HepG2 (cell line): ENCODE data around the gene SND1. TPM values are rescaled to one million over a fixed set of nuclear protein-coding genes. Genes with fewer than 3 reads are reported as not detected.

Experiments used
- ATAC-seq: fragments of 200-7000 bp; cut with Tn5 transposase; 3 replicates; pipeline ENCODE4 v1.9.1; 2020; ENCODE audit warnings: mild to moderate bottlenecking, moderate library complexity
- BruUV-seq: library from RNA; stranded (reverse); fragments of 400-500 nt; replicated peaks from 2 replicates; lab custom pipeline; 2021; lab: Mats Ljungman, UMichigan
- CTCF ChIA-PET: fragments of 300-600 bp; formaldehyde crosslinking; extraction: SDS; loops from one replicate; lab custom pipeline; 2021; ENCODE audit warnings: low total read pairs, inconsistent platforms, low intra/inter-chr PET ratio; lab: Yijun Ruan, JAX
- POLR2A ChIA-PET: fragments of 350-600 bp; sonication (Branson Sonifier 250); formaldehyde crosslinking; loops from one replicate; lab custom pipeline; 2020; ENCODE audit warnings: antibody characterized with exemption, inconsistent platforms; lab: Yijun Ruan, JAX
- DNase-seq: peaks from one replicate; pipeline ENCODE4 v3.0.0-alpha.2; 2015; ENCODE audit warnings: low spot score
- FAIRE-seq: peaks from 3 replicates; lab custom pipeline; 2011; peaks lifted over from hg19 to GRCh38; lab: Jason Lieb, UNC
- H2AFZ ChIP-seq: one replicate; pipeline ENCODE4 v1.6.1; 2011; ENCODE audit warnings: low read length, inconsistent platforms
- H3K27ac ChIP-seq: fragments of 300-600 bp; 3 replicates; pipeline ENCODE4 v1.8.0; 2011; ENCODE audit warnings: mixed run types, mild to moderate bottlenecking, mixed read lengths, low read length, inconsistent platforms; ENCODE audit not compliant: insufficient read depth; ENCODE audit errors: extremely low read length
- H3K27me3 ChIP-seq, 2 experiments: fragments of 200-600 bp in 1 of 2; 2 replicates in 1 of 2; 3 replicates in 1 of 2; pipeline versions ENCODE4 v1.6.0 to v1.8.0; 2011; ENCODE audit warnings: low read length in 2 of 2, mild to moderate bottlenecking in 2 of 2, moderate library complexity in 2 of 2, inconsistent platforms in 1 of 2; ENCODE audit not compliant: insufficient read depth in 2 of 2, control insufficient read depth in 1 of 2
- H3K36me3 ChIP-seq, 2 experiments: fragments of 200-600 bp in 1 of 2; replicated peaks in 1 of 2; 2 replicates in 1 of 2; 3 replicates in 1 of 2; pipeline versions ENCODE4 v1.5.1 to v1.8.0; 2011; ENCODE audit warnings: low read length in 2 of 2, inconsistent platforms in 1 of 2; ENCODE audit not compliant: insufficient read depth in 2 of 2, control insufficient read depth in 1 of 2
- H3K4me1 ChIP-seq: 2 replicates; pipeline ENCODE4 v1.5.1; 2012; ENCODE audit warnings: low read length, inconsistent platforms; ENCODE audit not compliant: insufficient read depth
- H3K4me2 ChIP-seq: 2 replicates; pipeline ENCODE4 v1.6.0; 2011; ENCODE audit warnings: low read depth, low read length, inconsistent platforms
- H3K4me3 ChIP-seq, 3 experiments: fragments of 200-600 bp in 1 of 3; sonication (generic), shearing (Covaris generic) in 1 of 3; replicated peaks in 1 of 3; 2 replicates each; pipeline ENCODE4 v1.5.1; 2011 to 2016; ENCODE audit warnings: low read length in 3 of 3, inconsistent platforms in 2 of 3, low read depth in 2 of 3, mild to moderate bottlenecking in 2 of 3, control low read depth in 1 of 3, mixed read lengths in 1 of 3; ENCODE audit not compliant: insufficient read depth in 1 of 3
- H3K79me2 ChIP-seq: one replicate; pipeline ENCODE4 v1.6.1; 2011; ENCODE audit warnings: low read length, inconsistent platforms; ENCODE audit not compliant: insufficient read depth
- H3K9ac ChIP-seq: 2 replicates; pipeline ENCODE4 v1.6.0; 2011; ENCODE audit warnings: mild to moderate bottlenecking, low read depth, low read length, inconsistent platforms; ENCODE audit not compliant: insufficient read depth
- H3K9me3 ChIP-seq: 2 replicates; pipeline ENCODE4 v1.5.1; 2012; ENCODE audit warnings: mild to moderate bottlenecking, low read length
- H4K20me1 ChIP-seq: 2 replicates; pipeline ENCODE4 v1.6.0; 2011; ENCODE audit warnings: inconsistent platforms, mild to moderate bottlenecking, low read length, moderate library complexity; ENCODE audit not compliant: insufficient read depth
- CEBPB ChIP-seq: IDR thresholded peaks from 2 replicates; pipeline ENCODE4 v1.6.1; 2011; ENCODE audit warnings: low read depth, low read length, improper control_type of control experiment, borderline replicate concordance
- GATAD1 ChIP-seq: IDR thresholded peaks from 2 replicates; pipeline ENCODE4 v1.6.1; 2016; ENCODE audit warnings: missing genetic modification reagents, missing compliant biosample characterization
- HIVEP1 ChIP-seq: sonication (generic); formaldehyde crosslinking; IDR thresholded peaks from 2 replicates; pipeline ENCODE4 v1.4.0; 2020; ENCODE audit warnings: mild to moderate bottlenecking, missing genetic modification reagents
- HMG20B ChIP-seq: conservative IDR thresholded peaks from 2 replicates; pipeline ENCODE4 v1.6.1; 2016; ENCODE audit warnings: missing genetic modification reagents, missing compliant biosample characterization
- HOMEZ ChIP-seq: IDR thresholded peaks from 2 replicates; pipeline ENCODE4 v1.6.1; 2016; ENCODE audit warnings: low read depth
- SKIL ChIP-seq: sonication (generic); formaldehyde crosslinking; IDR thresholded peaks from 2 replicates; pipeline ENCODE4 v1.8.0; 2022; ENCODE audit warnings: missing genetic modification reagents, mild to moderate bottlenecking, moderate library complexity, borderline replicate concordance
- SOX5 ChIP-seq: IDR thresholded peaks from 2 replicates; pipeline ENCODE4 v1.6.1; 2016; ENCODE audit warnings: borderline replicate concordance
- SP5 ChIP-seq: IDR thresholded peaks from 2 replicates; pipeline ENCODE4 v1.6.1; 2016; ENCODE audit warnings: low read depth, borderline replicate concordance
- ZMAT5 ChIP-seq: sonication (generic); formaldehyde crosslinking; IDR thresholded peaks from 2 replicates; pipeline ENCODE4 v1.5.0; 2020; ENCODE audit warnings: mild to moderate bottlenecking, low read depth, missing genetic modification reagents, borderline replicate concordance
- ZNF225 ChIP-seq: sonication (generic); formaldehyde crosslinking; IDR thresholded peaks from 2 replicates; pipeline ENCODE4 v1.4.0; 2020; ENCODE audit warnings: mild to moderate bottlenecking, missing genetic modification reagents
- ZNF484 ChIP-seq: sonication (generic); formaldehyde crosslinking; IDR thresholded peaks from 2 replicates; pipeline ENCODE4 v1.5.1; 2020; ENCODE audit warnings: mild to moderate bottlenecking, low read depth, missing genetic modification reagents, borderline replicate concordance
- ZSCAN30 ChIP-seq: sonication (generic); formaldehyde crosslinking; IDR thresholded peaks from 2 replicates; pipeline ENCODE4 v1.5.0; 2020; ENCODE audit warnings: mild to moderate bottlenecking, missing genetic modification reagents
- WGBS: methylation state at CpG from one replicate; pipeline ENCODE4 v1.1.6; 2017; ENCODE audit warnings: low lambda C conversion rate; 5-methylcytosine and 5-hydroxymethylcytosine counted together
- in situ Hi-C: cut with HindIII; loops from 2 replicates; pipeline ENCODE4 v1.10.0; 2017; ENCODE audit warnings: low pct_unique_long_range_greater_than_20kb; ENCODE audit not compliant: extremely low pct_ligation_motif_present
- intact Hi-C: fragments of 100-400 bp; cut with micrococcal nuclease; formaldehyde crosslinking; loops from one replicate; pipeline ENCODE4 v1.10.0; 2022; ENCODE audit not compliant: unreplicated experiment
- polyA plus RNA-seq, 8 experiments: library from polyadenylated mRNA; depleted of rRNA in 3 of 8; stranded (reverse) in 7 of 8; unstranded in 1 of 8; fragments of >200 nt; fragmentation: Illumina TruSeq in 4 of 8; extraction: Trizol in 4 of 8; gene quantifications; 2 replicates each; pipeline versions ENCODE4 v1.2.1 to v1.2.3, GENCODE V29; 2011 to 2016; ENCODE audit warnings: low read depth in 4 of 8, missing spikeins in 1 of 8, mixed read lengths in 1 of 8; ENCODE audit not compliant: insufficient read depth in 1 of 8
- total RNA-seq, 5 experiments: library from RNA; depleted of rRNA; stranded (reverse); fragments of >200 nt; fragmentation: Illumina TruSeq; extraction: Trizol; gene quantifications; 2 replicates each; pipeline ENCODE4 v1.2.3, GENCODE V29; 2016; ENCODE audit warnings: low read depth in 1 of 5
- TF ChIP-seq, protein P1 (sequence below): sonication (generic); formaldehyde crosslinking; IDR thresholded peaks from 2 replicates; pipeline ENCODE4 v1.4.0; 2020; ENCODE audit warnings: mild to moderate bottlenecking, low read depth, missing genetic modification reagents

The SND1 gene
- total and polyA plus RNA-seq, 2 of the 13 experiments (the other 11 are each of a cell fraction or from before 2014, with no cell fraction given) = 110 to 182 TPM

DNA sequence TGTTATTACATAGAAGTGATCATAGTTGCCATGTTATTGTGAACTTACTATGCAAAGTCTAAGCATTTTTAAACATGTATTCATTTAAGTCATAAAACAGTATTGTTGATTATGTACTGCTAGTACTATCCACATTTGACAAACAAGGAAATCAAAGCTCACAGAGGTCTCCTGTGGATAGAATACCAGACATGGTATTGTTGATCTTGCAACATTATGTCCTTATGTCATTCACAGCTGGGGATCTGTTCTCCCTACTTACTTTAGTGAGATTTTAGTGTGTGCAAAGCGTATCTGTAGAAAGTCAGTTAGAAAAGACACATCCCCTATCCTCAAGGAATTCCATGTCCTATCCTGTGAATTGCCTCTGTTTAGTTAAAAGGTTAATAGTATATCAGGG, 106.1 kb downstream of the SND1 start:
- H3K9ac ChIP-seq = no peak overlapping the region
- peaks cover 17% of the 10 kb centered on the region for H3K4me1 ChIP-seq
- no peak for DNase-seq
- no peaks in the 10 kb centered on the region for H3K9me3 ChIP-seq
- in situ Hi-C loops = no loop called here
- ChIA-PET CTCF (no interaction called here), POLR2A (no interaction called here)
- H4K20me1 ChIP-seq = peaks cover 14% of the 10 kb centered on the region
- intact Hi-C loops = no loop called here
- ATAC-seq = no peak
- H3K36me3 ChIP-seq = peaks cover 5 to 12% of the 10 kb centered on the region in 2 experiments; a peak in 4 of 5 replicates
- TF ChIP-seq CEBPB (0 out of 2 replicates have a peak, but pooled peaks have one; percentile 2), SOX5 (CRISPR knock-in tag) (no peak)
- H3K4me2 ChIP-seq = no peak overlapping the region
- no peaks in the 10 kb centered on the region for H3K27me3 ChIP-seq
- no peak overlapping the region for H3K27ac ChIP-seq
- no TSS peak for BruUV-seq
- no peak overlapping the region for H2AFZ ChIP-seq
- 93% methylated on average over 1 of the region's 1 CpG for WGBS
- no peak overlapping the region for H3K4me3 ChIP-seq
- peaks cover 69% of the 10 kb centered on the region for H3K79me2 ChIP-seq
- no peak for FAIRE-seq

DNA sequence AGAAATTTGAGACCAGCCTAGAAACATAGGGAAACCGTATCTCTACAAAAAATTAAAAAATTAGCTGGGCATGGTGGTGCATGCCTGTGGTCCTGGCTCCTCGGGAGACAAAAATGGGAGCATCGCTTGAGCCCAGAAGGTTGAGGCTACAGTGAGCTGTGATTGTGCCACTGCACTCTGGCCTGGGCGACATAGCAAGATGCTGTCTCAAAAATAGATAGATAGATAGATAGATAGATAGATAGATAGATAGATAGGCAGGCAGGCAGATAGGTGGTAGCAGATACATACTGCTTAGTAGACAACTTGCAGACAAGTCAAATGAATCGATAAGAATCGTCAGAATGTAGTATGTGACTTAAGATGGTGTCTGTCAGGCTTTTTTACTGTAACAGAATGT, 106.9 kb downstream of the SND1 start:
- no TSS peak for BruUV-seq
- Histone ChIP-seq H4K20me1 (peaks cover 14% of the 10 kb centered on the region), H3K27ac (no peak overlapping the region), H3K9ac (no peak overlapping the region), H3K4me3 (no peak overlapping the region), H2AFZ (no peak overlapping the region), H3K27me3 (no peaks in the 10 kb centered on the region), H3K4me1 (peaks cover 17% of the 10 kb centered on the region), H3K36me3 (peaks cover 5 to 9% of the 10 kb centered on the region in 2 experiments; a peak in 4 of 5 replicates), H3K79me2 (peaks cover 65% of the 10 kb centered on the region), H3K4me2 (no peak overlapping the region), H3K9me3 (no peaks in the 10 kb centered on the region)
- FAIRE-seq = no peak
- 98% methylated on average over 6 of the region's 6 CpGs for WGBS
- DNase-seq = no peak
- in situ Hi-C loops (no loop called here), intact Hi-C loops (no loop called here)
- no peak for ATAC-seq
- ChIA-PET POLR2A (no interaction called here), CTCF (no interaction called here)
- TF ChIP-seq, protein P1, sequence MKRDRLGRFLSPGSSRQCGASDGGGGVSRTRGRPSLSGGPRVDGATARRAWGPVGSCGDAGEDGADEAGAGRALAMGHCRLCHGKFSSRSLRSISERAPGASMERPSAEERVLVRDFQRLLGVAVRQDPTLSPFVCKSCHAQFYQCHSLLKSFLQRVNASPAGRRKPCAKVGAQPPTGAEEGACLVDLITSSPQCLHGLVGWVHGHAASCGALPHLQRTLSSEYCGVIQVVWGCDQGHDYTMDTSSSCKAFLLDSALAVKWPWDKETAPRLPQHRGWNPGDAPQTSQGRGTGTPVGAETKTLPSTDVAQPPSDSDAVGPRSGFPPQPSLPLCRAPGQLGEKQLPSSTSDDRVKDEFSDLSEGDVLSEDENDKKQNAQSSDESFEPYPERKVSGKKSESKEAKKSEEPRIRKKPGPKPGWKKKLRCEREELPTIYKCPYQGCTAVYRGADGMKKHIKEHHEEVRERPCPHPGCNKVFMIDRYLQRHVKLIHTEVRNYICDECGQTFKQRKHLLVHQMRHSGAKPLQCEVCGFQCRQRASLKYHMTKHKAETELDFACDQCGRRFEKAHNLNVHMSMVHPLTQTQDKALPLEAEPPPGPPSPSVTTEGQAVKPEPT (CRISPR knock-in tag) = no peak
- no peak for TF ChIP-seq HIVEP1 (CRISPR knock-in tag)
- TF ChIP-seq ZSCAN30 (CRISPR knock-in tag) = no peak
- no peak for TF ChIP-seq SP5 (CRISPR knock-in tag)
- TF ChIP-seq ZMAT5 = no peak
- no peak for TF ChIP-seq GATAD1 (CRISPR knock-in tag)
- TF ChIP-seq ZNF225 (CRISPR knock-in tag) = no peak
- no peak for TF ChIP-seq HMG20B
- no peak for TF ChIP-seq ZNF484 (CRISPR knock-in tag)
- TF ChIP-seq HOMEZ = no peak
- TF ChIP-seq SKIL = no peak
